Measurements from ENCODE around the gene NCDN. TPM values are rescaled to one million over a fixed set of nuclear protein-coding genes. Genes with fewer than 3 reads are reported as not detected.
"Not testable (repeated sequence)": the region's sequence is repeated elsewhere in the genome, so short reads cannot be mapped to it uniquely, and the experiment has no call there.

NCDN gene
- total RNA-seq, 1 donor: 24.4 TPM

- H3K4me3 ChIP-seq (ENCODE audit: low read depth, low read length): no peak overlapping the region
- no peak for TF ChIP-seq CTCF (IDR thresholded peaks at IDR 0.05; ENCODE audit: insufficient read depth, low read length)
- DNase-seq (ENCODE audit: low read depth): no peak
Observed at GRCh38 chr1:35574655-35575415, 17.2 kb downstream of the NCDN start.

DNA sequence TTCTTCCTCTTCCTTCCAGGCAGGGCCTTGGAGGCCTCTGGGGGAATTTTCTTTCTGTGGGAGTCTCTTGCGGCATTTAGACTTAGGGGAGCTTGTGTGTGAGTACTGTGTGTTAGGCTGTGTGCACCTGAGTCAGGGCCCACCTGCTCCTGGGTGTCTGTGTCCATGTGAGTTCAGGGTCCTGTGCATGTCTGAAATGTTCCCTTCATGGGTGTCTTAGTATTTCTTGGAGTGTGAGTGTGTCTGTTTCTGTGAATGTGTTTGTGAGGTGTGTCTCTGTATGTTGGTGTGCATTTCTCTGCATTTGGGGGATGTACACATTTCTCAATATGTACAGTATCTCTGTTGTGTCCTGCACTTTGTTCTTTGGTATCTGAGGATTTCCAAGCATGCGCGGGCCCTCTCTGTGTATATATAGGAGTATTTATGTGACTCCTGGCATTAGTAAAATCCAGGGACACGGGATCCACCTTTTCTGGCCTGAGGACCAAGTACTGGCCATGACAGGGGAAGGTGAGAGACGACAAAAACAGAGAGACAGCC lies 17.9 kb downstream of the NCDN start:
- DNase-seq (ENCODE audit: low read depth): no peak
- TF ChIP-seq CTCF (IDR thresholded peaks at IDR 0.05; ENCODE audit: insufficient read depth, low read length): no peak
- no peak overlapping the region for H3K4me3 ChIP-seq (ENCODE audit: low read depth, low read length)

GRCh38 chr1:35576061-35576765 lies 18.6 kb downstream of the NCDN start:
- H3K4me3 ChIP-seq (ENCODE audit: low read depth, low read length): no peak overlapping the region
- no peak for TF ChIP-seq CTCF (IDR thresholded peaks at IDR 0.05; ENCODE audit: insufficient read depth, low read length)
- DNase-seq (ENCODE audit: low read depth): no peak

DNA sequence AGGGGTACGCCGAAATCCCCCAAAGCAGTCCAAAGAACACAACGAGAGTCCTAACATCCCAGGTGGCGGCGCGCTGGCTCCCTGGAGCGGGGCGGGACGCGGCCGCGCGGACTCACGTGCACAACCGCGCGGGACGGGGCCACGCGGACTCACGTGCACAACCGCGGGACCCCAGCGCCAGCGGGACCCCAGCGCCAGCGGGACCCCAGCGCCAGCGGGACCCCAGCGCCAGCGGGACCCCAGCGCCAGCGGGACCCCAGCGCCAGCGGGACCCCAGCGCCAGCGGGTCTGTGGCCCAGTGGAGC lies 19.1 kb downstream of the NCDN start:
- not testable (repeated sequence) for DNase-seq (ENCODE audit: low read depth); H3K4me3 ChIP-seq (ENCODE audit: low read depth, low read length)

DNA sequence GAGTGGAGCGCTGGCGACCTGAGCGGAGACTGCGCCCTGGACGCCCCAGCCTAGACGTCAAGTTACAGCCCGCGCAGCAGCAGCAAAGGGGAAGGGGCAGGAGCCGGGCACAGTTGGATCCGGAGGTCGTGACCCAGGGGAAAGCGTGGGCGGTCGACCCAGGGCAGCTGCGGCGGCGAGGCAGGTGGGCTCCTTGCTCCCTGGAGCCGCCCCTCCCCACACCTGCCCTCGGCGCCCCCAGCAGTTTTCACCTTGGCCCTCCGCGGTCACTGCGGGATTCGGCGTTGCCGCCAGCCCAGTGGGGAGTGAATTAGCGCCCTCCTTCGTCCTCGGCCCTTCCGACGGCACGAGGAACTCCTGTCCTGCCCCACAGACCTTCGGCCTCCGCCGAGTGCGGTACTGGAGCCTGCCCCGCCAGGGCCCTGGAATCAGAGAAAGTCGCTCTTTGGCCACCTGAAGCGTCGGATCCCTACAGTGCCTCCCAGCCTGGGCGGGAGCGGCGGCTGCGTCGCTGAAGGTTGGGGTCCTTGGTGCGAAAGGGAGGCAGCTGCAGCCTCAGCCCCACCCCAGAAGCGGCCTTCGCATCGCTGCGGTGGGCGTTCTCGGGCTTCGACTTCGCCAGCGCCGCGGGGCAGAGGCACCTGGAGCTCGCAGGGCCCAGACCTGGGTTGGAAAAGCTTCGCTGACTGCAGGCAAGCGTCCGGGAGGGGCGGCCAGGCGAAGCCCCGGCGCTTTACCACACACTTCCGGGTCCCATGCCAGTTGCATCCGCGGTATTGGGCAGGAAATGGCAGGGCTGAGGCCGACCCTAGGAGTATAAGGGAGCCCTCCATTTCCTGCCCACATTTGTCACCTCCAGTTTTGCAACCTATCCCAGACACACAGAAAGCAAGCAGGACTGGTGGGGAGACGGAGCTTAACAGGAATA lies 19.7 kb downstream of the NCDN start:
- DNase-seq (ENCODE audit: low read depth): no peak
- no peak overlapping the region for H3K4me3 ChIP-seq (ENCODE audit: low read depth, low read length)
- no peak for TF ChIP-seq CTCF (IDR thresholded peaks at IDR 0.05; ENCODE audit: insufficient read depth, low read length)

DNA sequence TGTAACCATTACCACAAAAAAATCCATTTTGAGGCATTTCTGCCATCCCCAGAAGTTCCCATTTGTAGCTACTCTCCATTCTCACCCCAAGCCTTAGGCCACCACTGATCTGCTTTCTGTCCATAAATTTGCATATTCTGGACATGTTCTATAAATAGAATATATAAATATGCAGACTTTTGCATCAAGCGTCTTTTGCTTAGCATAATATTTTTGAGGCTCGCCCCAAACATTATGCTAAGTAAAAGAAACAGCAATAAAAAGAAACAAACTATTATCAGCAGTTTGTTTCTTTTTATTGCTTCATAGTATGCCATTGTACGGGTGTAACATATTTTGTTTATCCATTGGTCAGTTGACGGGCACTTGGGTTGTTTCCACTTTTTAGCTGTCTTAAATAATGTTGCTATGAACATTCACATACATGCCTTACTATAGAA lies 23.4 kb downstream of the NCDN start:
- H3K4me3 ChIP-seq (ENCODE audit: low read depth, low read length): no peak overlapping the region
- DNase-seq (ENCODE audit: low read depth): no peak
- no peak for TF ChIP-seq CTCF (IDR thresholded peaks at IDR 0.05; ENCODE audit: insufficient read depth, low read length)

DNA sequence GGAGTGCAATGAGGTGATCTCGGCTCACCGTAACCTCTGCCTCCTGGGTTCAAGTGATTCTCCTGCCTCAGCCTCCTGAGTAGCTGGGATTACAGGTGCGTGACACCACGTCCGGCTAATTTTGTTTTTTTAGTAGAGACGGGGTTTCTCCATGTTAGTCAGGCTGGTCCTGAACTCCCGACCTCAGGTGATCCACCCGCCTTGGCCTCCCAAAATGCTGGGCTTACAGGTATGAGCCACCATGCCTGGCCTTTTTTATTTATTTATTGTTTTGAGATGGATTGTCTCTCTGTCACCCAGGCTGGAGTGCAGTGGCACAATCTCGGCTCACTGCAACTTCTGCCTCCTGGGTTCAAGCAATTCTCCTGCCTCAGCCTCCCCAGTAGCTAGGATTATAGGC lies 24.0 kb downstream of the NCDN start:
- DNase-seq (ENCODE audit: low read depth); H3K4me3 ChIP-seq (ENCODE audit: low read depth, low read length): not testable (repeated sequence)
